ENCODE data around the gene PRKAB1.

GRCh38 chr12:119689935-119690500 is 22.1 kb downstream of the PRKAB1 start:
- TF ChIP-seq CTCF (IDR thresholded peaks at IDR 0.05) = no peak
- no peak for TF ChIP-seq POLR2A (IDR thresholded peaks at IDR 0.05)

Measured in heart left ventricle (tissue), 13 donors.